Ectodermal cell (in vitro differentiated cells): ENCODE measurements around the gene CMPK2.
"Not testable (repeated sequence)": the region's sequence is repeated elsewhere in the genome, so short reads cannot be mapped to it uniquely, and the experiment has no call there.

Experiments
- H3K27ac ChIP-seq: 2 replicates; pipeline ENCODE4 v1.7.0; 2013; ENCODE audit warnings: mild to moderate bottlenecking, low read depth, low read length; ENCODE audit not compliant: insufficient read depth, poor library complexity, severe bottlenecking
- H3K27me3 ChIP-seq: 2 replicates; pipeline ENCODE4 v1.7.0; 2013; ENCODE audit warnings: mild to moderate bottlenecking, low read length; ENCODE audit not compliant: insufficient read depth, control insufficient read depth, poor library complexity, severe bottlenecking
- H3K36me3 ChIP-seq: one replicate; pipeline ENCODE4 v1.7.0; 2013; ENCODE audit warnings: low read length; ENCODE audit not compliant: control insufficient read depth, insufficient read depth
- H3K4me1 ChIP-seq: one replicate; pipeline ENCODE4 v1.7.0; 2013; ENCODE audit warnings: low read length; ENCODE audit not compliant: control insufficient read depth, insufficient read depth
- H3K4me3 ChIP-seq: 2 replicates; pipeline ENCODE4 v1.7.0; 2013; ENCODE audit warnings: low read depth, low read length, control low read depth; ENCODE audit not compliant: insufficient read depth
- H3K9me3 ChIP-seq: 2 replicates; pipeline ENCODE4 v1.7.0; 2013; ENCODE audit warnings: mild to moderate bottlenecking, low read length, moderate library complexity; ENCODE audit not compliant: control insufficient read depth
- WGBS, 2 experiments: methylation state at CpG; one replicate each; pipeline ENCODE4 v1.1.7; 2013; ENCODE audit warnings: missing lambda C conversion rate in 2 of 2; 5-methylcytosine and 5-hydroxymethylcytosine counted together

The CMPK2 gene

GRCh38 chr2:6864231-6864754 lies 1.4 kb downstream of the CMPK2 start:
- Histone ChIP-seq H3K4me1 (no peaks in the 10 kb centered on the region), H3K27ac (no peak overlapping the region), H3K36me3 (no peaks in the 10 kb centered on the region), H3K27me3 (peaks cover 45% of the 10 kb centered on the region), H3K9me3 (no peaks in the 10 kb centered on the region), H3K4me3 (no peak overlapping the region)
- WGBS, 2 experiments, result 79 to 81% methylated on average over 8 of the region's 8 CpGs

- Histone ChIP-seq H3K4me1 (no peaks in the 10 kb centered on the region), H3K36me3 (no peaks in the 10 kb centered on the region), H3K27ac (no peak overlapping the region), H3K27me3 (peaks cover 45% of the 10 kb centered on the region), H3K4me3 (no peak overlapping the region), H3K9me3 (no peaks in the 10 kb centered on the region)
- WGBS, 2 experiments, result 94 to 95% methylated on average over 6 of the region's 6 CpGs
Measured at GRCh38 chr2:6863792-6864191, 1.9 kb downstream of the CMPK2 start.

DNA sequence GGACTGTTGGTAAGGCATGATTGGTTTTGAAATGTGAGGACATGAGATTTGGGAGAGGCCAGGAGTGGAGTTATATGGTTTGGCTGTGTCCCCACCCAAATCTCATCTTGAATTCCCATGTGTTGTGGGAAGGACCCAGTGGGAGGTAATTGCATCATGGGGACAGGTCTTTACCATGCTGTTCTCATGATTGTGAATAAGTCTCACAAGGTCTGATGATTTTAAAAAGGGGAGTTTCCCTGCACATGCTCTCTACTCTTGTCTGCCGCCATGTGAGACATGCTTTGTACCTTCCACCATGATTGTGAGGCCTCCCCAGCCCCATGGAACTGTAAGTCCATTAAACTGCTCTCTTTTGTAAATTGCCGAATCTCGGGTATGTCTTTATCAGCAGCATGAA lies 5.4 kb downstream of the CMPK2 start:
- Histone ChIP-seq H3K36me3 (no peaks in the 10 kb centered on the region), H3K27me3 (peaks cover 19% of the 10 kb centered on the region), H3K27ac (no peak overlapping the region), H3K4me3 (no peak overlapping the region), H3K4me1 (no peaks in the 10 kb centered on the region), H3K9me3 (no peaks in the 10 kb centered on the region)
- 91 to 95% methylated on average over 3 of the region's 3 CpGs for WGBS, 2 experiments

GRCh38 chr2:6858466-6859027 lies 7.2 kb downstream of the CMPK2 start:
- H3K36me3 ChIP-seq, H3K27me3 ChIP-seq, H3K4me1 ChIP-seq, H3K9me3 ChIP-seq, H3K27ac ChIP-seq, H3K4me3 ChIP-seq: not testable (repeated sequence)
- 94% methylated on average over 4 of the region's 4 CpGs for WGBS, 2 experiments

DNA sequence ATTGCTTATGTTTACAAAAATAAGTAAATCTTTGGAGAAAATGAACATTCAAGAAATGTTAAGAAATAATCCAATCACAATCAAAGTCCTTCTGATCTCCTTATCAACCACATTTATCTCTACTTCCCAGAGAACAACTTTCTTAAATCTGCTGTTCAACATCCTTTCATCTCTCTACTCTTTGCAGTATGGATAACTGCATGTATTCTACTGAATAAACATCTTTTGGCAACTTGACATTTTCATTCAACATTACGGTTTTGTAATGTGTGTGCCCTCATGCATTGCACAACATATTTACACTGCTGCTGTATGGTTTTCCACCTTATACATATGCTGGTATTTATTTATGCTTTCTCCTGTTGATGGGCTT lies 9.2 kb downstream of the CMPK2 start:
- Histone ChIP-seq H3K27me3 (no peaks in the 10 kb centered on the region), H3K9me3 (no peaks in the 10 kb centered on the region), H3K4me3 (no peak overlapping the region), H3K27ac (no peak overlapping the region), H3K4me1 (no peaks in the 10 kb centered on the region), H3K36me3 (no peaks in the 10 kb centered on the region)
- 100% methylated on average over 1 of the region's 1 CpG for WGBS, 2 experiments

DNA sequence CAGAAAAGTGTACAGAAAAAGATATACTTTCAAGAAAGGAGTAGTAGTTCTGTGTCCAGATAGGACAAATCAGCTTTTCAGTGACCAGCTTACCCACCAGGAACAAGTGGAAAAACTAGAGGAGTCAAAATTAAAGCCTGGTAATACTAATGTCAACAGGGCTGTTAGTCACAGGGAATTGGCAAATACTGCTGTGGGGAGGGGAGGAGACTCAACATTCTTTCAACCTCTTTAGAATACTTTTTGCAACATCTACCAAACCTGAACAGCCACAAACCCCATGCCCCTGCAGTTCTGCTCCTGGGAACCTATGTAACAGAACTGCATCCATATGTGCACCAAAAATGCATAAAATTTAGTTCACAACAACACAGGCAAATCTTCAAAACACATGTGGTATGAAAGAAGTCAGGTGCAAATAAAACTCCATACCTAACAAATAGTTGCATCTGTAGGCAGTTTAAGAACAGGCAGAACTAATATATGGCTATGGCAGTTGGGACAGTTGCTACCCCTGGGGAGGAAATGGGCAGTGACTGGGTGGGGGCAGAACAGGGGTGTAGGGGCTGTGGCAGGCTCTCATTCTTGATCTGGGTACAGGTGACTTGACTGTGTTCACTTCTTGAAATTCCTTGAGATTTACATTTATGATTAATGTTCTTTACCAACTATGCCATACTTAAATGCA lies 9.7 kb downstream of the CMPK2 start:
- Histone ChIP-seq H3K27ac (no peak overlapping the region), H3K4me1 (no peaks in the 10 kb centered on the region), H3K27me3 (no peaks in the 10 kb centered on the region), H3K9me3 (no peaks in the 10 kb centered on the region), H3K36me3 (no peaks in the 10 kb centered on the region), H3K4me3 (no peak overlapping the region)

- Histone ChIP-seq H3K36me3 (no peaks in the 10 kb centered on the region), H3K4me3 (no peak overlapping the region), H3K27me3 (no peaks in the 10 kb centered on the region), H3K9me3 (no peaks in the 10 kb centered on the region), H3K27ac (no peak overlapping the region), H3K4me1 (no peaks in the 10 kb centered on the region)
- 85 to 97% methylated on average over 2 of the region's 2 CpGs for WGBS, 2 experiments
Measured at GRCh38 chr2:6854416-6854815, 11.3 kb downstream of the CMPK2 start.

GRCh38 chr2:6852195-6852594 lies 13.5 kb downstream of the CMPK2 start:
- Histone ChIP-seq H3K27me3 (no peaks in the 10 kb centered on the region), H3K27ac (no peak overlapping the region), H3K4me3 (no peak overlapping the region), H3K4me1 (no peaks in the 10 kb centered on the region), H3K36me3 (no peaks in the 10 kb centered on the region), H3K9me3 (no peaks in the 10 kb centered on the region)
- 94% methylated on average over 2 of the region's 2 CpGs; no CpG with 5 or more reads in 1 of the 2 experiments for WGBS, 2 experiments

DNA sequence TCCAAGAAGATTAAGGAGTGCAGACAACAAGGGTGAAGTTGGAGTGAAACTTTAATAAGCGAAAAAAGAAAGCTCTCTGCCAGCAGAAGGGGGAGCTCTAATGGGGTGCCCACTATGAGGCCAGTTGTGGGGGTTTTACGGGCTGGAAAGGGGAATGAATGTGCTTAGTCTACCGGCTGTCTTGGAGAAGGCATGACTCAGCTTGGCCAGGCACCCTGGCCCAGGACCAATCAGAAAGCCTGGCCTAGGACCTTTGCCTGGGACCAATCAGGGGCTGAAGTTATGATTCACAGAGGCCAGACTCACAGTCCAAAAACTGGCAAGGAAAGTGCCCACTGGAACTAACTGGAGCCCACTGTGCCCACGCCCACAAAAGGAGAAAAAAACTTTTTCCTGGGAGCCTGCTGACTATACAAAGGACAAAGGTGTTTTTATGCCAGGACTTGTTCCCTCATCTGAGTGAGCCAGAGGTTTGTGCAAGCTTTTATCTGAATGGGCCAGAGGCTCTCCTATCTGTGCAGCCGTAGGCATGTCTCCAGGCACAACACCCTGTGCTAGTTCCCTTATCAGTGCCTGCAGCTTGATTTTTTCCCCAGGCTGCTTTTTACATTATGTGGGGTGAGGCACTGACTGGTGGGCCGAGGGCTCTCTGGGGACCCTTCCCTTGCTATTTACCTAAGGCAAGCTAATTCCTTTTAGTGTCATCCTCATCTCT lies 18.6 kb downstream of the CMPK2 start:
- Histone ChIP-seq H3K9me3 (peaks cover 3% of the 10 kb centered on the region), H3K4me3 (no peak overlapping the region)
- 89 to 93% methylated on average over 6 of the region's 6 CpGs for WGBS, 2 experiments

DNA sequence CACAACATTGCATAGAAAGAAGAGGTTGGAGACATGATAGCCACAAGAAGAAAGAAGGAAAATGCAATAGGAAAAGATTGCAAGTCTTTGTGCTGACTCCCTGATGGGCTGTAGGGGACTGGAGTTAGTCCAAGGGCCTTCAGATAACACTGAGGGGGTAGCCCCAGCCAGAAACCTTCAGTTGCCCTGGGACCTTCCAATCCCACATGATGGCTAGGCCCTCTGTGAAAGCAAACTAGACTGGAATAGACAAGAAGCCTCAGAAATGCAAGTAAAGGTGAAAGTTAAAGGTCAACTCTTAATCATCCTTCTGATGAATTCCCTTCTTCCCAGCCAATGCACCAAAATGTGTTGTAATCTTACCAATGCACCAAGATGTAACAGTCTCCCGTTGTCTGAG lies 19.2 kb downstream of the CMPK2 start:
- WGBS, 2 experiments, result 84 to 91% methylated on average over 1 of the region's 1 CpG
- Histone ChIP-seq H3K4me3 (no peak overlapping the region), H3K27ac (no peak overlapping the region), H3K4me1 (no peaks in the 10 kb centered on the region), H3K9me3 (peaks cover 3% of the 10 kb centered on the region), H3K27me3 (no peaks in the 10 kb centered on the region), H3K36me3 (no peaks in the 10 kb centered on the region)

More for the DNA sequence above, 18.6 kb downstream of the CMPK2 start:
- Histone ChIP-seq H3K36me3 (no peaks in the 10 kb centered on the region), H3K4me1 (no peaks in the 10 kb centered on the region), H3K27me3 (no peaks in the 10 kb centered on the region), H3K27ac (no peak overlapping the region)
